ENCODE measurements around the gene GMDS. TPM values are rescaled to one million over a fixed set of nuclear protein-coding genes. Genes with fewer than 3 reads are reported as not detected.

The GMDS gene
- total and polyA plus RNA-seq, 2 donors (not counting 3 experiments of a cell fraction or from before 2014, with no cell fraction given): 9.8 to 23.5 TPM

- no peaks in the 10 kb centered on the region for H3K79me2 ChIP-seq (ENCODE audit: control insufficient read depth, insufficient read depth, low read length)
- TF ChIP-seq CTCF (IDR thresholded peaks at IDR 0.05; ENCODE audit: extremely low read depth in 1 of 2, insufficient read depth in 1 of 2, low read depth in 1 of 2, low read length in 2 of 2): no peak
- TF ChIP-seq GATA2 (IDR thresholded peaks at IDR 0.05; ENCODE audit: insufficient read depth, insufficient read length, low read depth, low read length): no peak
- TF ChIP-seq JUN (IDR thresholded peaks at IDR 0.05; ENCODE audit: borderline replicate concordance, insufficient read depth, insufficient read length, low read depth): no peak
- TF ChIP-seq MAX (IDR thresholded peaks at IDR 0.05; ENCODE audit: insufficient read depth, insufficient read length): no peak
- TF ChIP-seq FOS (IDR thresholded peaks at IDR 0.05; ENCODE audit: borderline replicate concordance, insufficient read depth, low read length): no peak
- TF ChIP-seq MYC (IDR thresholded peaks at IDR 0.05; ENCODE audit: low read depth, low read length): no peak
- no peak for TF ChIP-seq POLR2AphosphoS5 (IDR thresholded peaks at IDR 0.05; ENCODE audit: insufficient read depth, low read depth, low read length)
- no peak for TF ChIP-seq EZH2 (IDR thresholded peaks at IDR 0.05; ENCODE audit: borderline replicate concordance, low read depth, low read length, severe bottlenecking)
- no peak for TF ChIP-seq POLR2A (IDR thresholded peaks at IDR 0.05; ENCODE audit: low read depth, low read length)
- DNase-seq (ENCODE audit: low read depth, low spot score) (no peak), FAIRE-seq (no peak)
- H3K27ac ChIP-seq (ENCODE audit: insufficient read depth, low read depth, low read length): no peak overlapping the region
- no peaks in the 10 kb centered on the region for H3K4me1 ChIP-seq (ENCODE audit: control insufficient read depth, extremely low read depth, insufficient read depth, low read length)
- CTCF ChIA-PET: no interaction called here
- intact Hi-C loops (cut with micrococcal nuclease): no loop called here
- H3K9me1 ChIP-seq (replicated peaks; ENCODE audit: control insufficient read depth, extremely low read depth, insufficient read depth, low read length): no peaks in the 10 kb centered on the region
- no peaks in the 10 kb centered on the region for H3K9me3 ChIP-seq (replicated peaks; ENCODE audit: control insufficient read depth, insufficient read depth, low read length)
- no peak overlapping the region for H2AFZ ChIP-seq (ENCODE audit: low read depth, low read length)
- no TSS peak for BruUV-seq (replicated peaks)
- dilution Hi-C loops (cut with MboI; ENCODE audit: extremely low pct_ligation_motif_present, low sequenced_read_pairs): no loop called here
- H3K4me3 ChIP-seq (replicated peaks in 1 of 3; ENCODE audit: insufficient read depth in 1 of 3, low read depth in 1 of 3, low read length in 3 of 3): no peak overlapping the region
- no peaks in the 10 kb centered on the region for H3K36me3 ChIP-seq (ENCODE audit: control insufficient read depth in 2 of 2, extremely low read depth in 1 of 2, insufficient read depth in 2 of 2, low read length in 2 of 2)
- H3K27me3 ChIP-seq (ENCODE audit: control insufficient read depth in 2 of 2, insufficient read depth in 2 of 2, low read length in 2 of 2): no peaks in the 10 kb centered on the region
- POLR2A ChIA-PET: no interaction called here
- H3K9ac ChIP-seq (replicated peaks; ENCODE audit: extremely low read depth, insufficient read depth, low read length): no peak overlapping the region
- no peak overlapping the region for H3K4me2 ChIP-seq (ENCODE audit: insufficient read depth, low read length)
- H4K20me1 ChIP-seq (replicated peaks; ENCODE audit: control insufficient read depth, extremely low read depth, insufficient read depth, low read length): no peaks in the 10 kb centered on the region
These were observed 207.3 kb downstream of the GMDS start for GRCh38 chr6:2038092-2038491.

Measured in endothelial cell of umbilical vein (primary cell).